D341Med (cell line): ENCODE measurements around the gene KCNG3.
A peak's percentile ranks its signal among the peaks of the same experiment; 100 is the strongest.

Source experiments
- DNase-seq: peaks from one replicate; pipeline ENCODE4 v3.0.0; 2012; ENCODE audit warnings: low spot score

The KCNG3 gene

DNA sequence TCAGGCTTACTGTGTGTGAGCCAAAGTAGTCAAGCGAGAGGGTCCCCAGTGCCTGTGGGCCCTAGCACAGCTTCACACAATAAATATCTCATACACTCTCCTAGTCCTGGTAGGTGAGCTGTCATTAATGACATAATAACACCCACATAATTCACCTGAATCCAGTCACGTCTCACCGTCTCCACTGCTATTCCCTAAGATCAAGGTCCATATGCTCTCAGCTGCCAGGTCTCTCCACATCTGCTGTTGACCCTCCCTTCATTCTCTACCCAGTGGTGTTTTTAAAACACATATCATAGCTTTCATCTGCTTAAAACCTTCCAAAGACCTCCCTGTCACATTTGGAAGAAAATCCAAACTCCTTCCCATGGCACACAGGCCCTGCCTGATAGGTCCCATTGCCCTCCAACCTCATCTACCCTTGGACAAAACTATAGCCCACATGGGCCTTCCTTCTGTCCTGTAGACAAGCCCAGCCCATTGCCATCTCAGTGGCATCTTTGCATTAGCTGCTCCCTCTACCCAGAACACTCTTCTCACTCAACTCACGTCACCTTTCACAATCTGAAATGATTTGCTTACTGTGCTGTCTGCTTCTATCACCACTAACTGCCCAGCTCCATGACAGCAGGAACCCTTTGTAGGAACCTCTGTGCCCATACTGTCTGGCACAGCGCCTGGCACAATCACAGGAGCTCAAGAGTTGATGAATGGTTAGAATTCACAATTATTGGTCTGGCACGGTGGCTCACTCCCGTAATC is 7.5 kb downstream of the KCNG3 start:
- no peak for DNase-seq

DNA sequence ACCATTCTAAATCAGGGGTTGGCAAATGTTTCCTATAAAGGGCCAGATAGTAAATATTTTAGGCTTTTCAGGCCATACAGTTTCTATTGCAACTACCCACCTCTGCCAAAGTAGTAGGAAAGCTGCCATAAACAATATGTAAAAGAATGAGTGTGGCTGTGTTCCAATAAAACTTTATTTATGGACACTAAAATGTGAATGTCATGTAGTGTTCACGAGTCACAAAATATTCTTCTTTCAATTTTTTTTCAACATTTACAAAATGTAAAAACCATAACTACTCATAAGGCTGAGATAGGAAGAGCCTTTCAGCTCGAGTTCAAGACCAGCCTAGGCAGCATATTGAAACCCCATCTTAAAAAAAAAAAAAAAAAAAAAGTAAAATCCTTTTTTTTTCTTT is 13.4 kb downstream of the KCNG3 start:
- DNase-seq, result no peak

GRCh38 chr2:42474765-42475454 is 18.9 kb downstream of the KCNG3 start:
- DNase-seq, result no peak

GRCh38 chr2:42470706-42471105 is 23.1 kb downstream of the KCNG3 start:
- DNase-seq, result no peak

- DNase-seq, result no peak
Observed at GRCh38 chr2:42464631-42465030, 29.2 kb downstream of the KCNG3 start.

- DNase-seq, result peak; percentile 53
Observed at GRCh38 chr2:42463570-42463969, 30.2 kb downstream of the KCNG3 start.

DNA sequence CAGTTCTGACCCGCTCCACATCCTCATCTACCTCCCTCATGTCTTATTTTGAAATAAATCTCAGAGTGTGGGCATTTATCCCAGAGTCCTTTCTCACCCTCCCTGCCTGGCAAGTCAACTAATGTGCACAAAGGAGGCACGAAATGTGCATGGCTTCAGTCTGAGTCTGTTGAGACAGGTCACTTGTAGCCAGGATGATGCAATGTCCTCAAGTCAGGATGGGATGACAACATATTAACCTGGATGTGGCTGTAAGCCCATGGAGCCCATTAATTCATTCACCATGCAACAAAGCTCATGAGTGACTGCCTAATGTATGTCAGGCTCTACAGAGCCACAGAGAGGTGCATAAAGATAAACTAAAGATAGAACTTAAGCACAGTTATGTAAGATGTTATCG is 34.5 kb downstream of the KCNG3 start:
- no peak for DNase-seq

- no peak for DNase-seq
Observed at GRCh38 chr2:42458396-42458795, 35.4 kb downstream of the KCNG3 start.

- DNase-seq, result no peak
Observed at GRCh38 chr2:42457011-42457410, 36.8 kb downstream of the KCNG3 start.

GRCh38 chr2:42456126-42456839 is 37.5 kb downstream of the KCNG3 start:
- DNase-seq, result no peak

DNA sequence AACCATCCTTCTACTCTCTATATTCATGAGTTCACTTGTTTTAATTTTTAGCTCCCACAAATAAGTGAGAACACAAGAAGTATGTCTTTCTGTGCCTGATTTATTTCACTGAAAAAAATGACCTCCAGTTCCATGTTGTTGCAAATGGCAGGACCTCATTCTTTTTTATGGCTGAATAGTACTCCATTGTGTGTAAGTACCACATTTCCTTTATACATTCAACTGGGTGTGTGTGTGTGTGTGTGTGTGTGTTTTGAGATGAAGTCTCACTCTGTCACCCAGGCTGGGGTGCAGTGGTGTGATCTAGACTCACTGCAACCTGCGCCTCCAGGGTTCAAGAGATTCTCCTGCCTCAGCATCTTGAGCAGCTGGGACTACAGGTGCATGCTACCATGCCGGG is 41.2 kb downstream of the KCNG3 start:
- no peak for DNase-seq

DNA sequence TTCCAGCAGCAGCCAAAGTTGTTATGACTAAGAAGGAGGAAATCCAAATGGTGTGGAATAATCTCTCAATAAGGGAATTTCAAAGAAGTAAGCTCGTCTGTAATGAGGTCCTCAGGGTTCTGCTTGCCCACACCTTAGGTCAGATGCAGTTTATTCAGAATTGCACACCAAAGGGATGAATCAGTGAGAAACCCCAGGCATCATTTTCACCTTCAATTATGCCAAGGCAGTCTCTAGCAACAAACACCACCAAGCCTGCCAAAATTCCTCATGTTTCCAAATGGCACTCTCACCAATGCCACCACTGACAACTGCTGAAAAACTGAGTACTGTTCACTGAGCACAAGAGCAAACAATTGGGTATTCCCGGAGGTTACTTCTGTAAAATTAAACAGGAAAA is 43.6 kb downstream of the KCNG3 start:
- no peak for DNase-seq

- DNase-seq, result no peak
Observed at GRCh38 chr2:42449163-42450087, 44.4 kb downstream of the KCNG3 start.

DNA sequence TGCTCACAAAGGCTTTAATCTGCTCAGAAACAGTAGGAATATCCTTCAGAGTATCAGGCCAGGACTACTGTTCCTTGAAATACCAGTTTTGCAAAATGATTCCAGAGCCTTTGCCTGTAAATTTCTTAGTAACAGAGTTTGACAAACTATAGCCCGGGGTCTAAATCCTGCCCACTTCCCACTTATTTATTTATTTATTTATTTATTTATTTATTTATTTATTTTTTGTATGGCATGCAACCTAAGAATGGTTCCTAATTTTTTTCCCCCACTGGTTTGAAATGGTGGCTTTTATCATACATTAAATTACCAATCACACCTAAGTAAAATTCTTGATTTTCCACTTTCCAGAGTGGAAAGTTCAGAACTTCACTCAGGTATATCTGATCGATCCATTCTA is 45.6 kb downstream of the KCNG3 start:
- no peak for DNase-seq

- no peak for DNase-seq
Observed at GRCh38 chr2:42446503-42447271, 47.1 kb downstream of the KCNG3 start.

- no peak for DNase-seq
Observed at GRCh38 chr2:42443718-42444399, 49.9 kb downstream of the KCNG3 start.

DNA sequence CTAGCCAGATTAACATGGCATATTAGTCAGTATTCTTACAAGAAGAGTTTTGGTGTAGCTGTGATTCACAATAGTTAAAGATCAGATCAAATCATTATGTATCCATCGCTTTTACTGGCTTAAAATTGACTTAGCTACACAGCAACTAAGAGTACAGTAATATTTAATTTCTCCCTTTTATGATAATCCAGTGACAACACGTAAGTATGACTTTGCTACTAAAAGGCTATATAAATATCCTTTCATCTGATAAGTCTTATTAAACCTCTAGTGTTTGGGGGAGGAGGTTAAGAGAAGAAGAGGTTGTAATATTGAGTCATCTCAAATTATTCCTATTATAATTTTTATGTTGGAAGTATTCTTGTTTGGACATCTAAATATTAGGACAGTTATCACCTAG is 51.0 kb downstream of the KCNG3 start:
- DNase-seq, result no peak

- no peak for DNase-seq
Observed at GRCh38 chr2:42438685-42439084, 55.1 kb downstream of the KCNG3 start.

DNA sequence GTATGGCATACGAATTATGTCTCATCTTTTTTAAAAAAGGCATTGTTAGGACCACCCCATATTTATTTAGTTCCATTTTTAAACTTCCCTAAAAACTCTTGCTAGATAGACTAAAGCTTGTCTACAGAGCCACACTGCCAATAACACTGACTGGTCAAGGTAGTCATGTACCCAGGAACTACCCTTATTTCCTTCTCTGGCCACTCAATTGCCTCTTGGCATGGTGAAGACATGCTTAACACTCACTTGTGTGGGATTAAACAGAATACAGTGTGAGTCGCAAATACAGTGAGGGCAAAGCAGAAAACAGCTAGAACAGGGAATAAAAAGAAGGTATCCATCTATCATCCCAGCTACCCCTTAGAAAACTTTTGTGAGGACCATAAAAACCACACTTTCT is 57.4 kb downstream of the KCNG3 start:
- DNase-seq, result no peak

DNA sequence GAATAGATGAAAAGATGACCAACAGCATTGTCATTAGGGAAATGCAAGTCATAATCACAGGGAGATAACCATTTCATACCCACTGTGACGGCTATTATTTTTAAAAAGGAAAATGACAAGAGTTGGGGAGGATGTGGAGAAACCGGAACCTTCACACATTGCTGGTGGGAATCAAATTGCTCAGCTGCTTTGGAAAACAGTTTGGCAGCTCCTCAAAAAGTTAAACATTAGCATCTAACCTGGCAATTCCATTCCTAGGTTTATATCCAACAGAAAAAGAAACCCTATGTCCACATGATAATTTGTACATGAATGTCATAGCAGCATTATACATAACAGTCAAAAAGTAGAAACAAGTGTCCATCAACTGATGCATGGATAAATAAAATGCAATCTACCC is 58.2 kb downstream of the KCNG3 start:
- DNase-seq, result no peak

- no peak for DNase-seq
Observed at GRCh38 chr2:42430188-42430587, 63.6 kb downstream of the KCNG3 start.
